Subcutaneous adipose tissue (tissue), 4 donors: ENCODE measurements around the gene AGK. TPM values are rescaled to one million over a fixed set of nuclear protein-coding genes. Genes with fewer than 3 reads are reported as not detected.

Experiments used
- total RNA-seq, 4 donors: library from RNA; depleted of rRNA; stranded (reverse); fragments of >200 nt; gene quantifications; one replicate each; pipeline ENCODE4 v1.1.0, GENCODE V29; 2016
- TF ChIP-seq, protein P1 (sequence below): fragments of 450-650 bp; IDR thresholded peaks from one replicate; pipeline ENCODE4 v1.5.1; 2016; ENCODE audit warnings: low read depth, mild to moderate bottlenecking, control low read depth, antibody characterized with exemption, moderate library complexity

Gene AGK
- total RNA-seq, 4 donors from 2014 or later: 14.3 to 16.6 (median 15.6) TPM

DNA sequence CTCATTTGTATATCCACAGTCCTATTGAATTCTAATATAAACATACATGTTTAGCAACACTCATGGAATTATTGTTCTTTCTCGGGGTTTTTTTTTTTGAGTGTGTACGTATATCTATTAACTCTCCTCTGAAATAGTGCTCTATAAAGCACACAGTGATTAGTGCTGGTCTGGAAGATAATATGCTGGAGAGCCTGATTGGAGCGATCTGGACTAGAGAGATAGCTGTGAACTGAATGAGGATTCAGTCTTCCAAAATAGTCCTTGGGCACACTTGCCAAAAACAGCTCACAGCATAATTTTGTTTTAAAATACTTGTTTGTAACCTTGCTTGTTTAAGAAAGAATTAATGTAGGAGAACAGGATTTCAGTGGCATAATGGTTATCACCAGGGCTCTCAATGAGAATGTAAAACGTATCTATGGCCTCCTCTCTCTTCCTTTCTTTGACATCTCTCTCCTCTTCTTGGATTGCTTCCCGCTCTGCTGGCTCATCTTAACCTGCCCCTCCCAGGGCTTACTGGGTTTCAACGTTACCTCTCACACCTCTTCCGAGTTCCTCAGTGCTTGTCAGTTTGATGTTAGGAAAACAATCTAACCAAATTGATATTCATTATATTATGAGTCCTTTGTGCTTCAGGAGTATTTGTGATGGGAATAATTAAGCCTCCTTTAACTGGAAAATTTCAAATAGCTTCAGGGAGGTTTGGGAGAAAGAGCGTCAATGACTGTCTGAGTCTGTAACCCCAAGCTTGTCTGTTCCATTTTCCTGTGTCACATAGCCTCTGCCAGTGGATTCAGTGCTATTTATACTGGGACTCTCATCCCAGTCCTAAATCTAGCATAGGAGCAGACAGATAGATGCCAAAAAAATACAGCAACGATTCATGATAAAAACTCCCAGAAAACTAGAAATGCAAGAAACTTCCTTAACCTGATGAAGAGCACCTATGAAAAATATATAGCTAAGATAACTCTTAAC lies 16.2 kb upstream of the AGK start:
- TF ChIP-seq, protein P1, sequence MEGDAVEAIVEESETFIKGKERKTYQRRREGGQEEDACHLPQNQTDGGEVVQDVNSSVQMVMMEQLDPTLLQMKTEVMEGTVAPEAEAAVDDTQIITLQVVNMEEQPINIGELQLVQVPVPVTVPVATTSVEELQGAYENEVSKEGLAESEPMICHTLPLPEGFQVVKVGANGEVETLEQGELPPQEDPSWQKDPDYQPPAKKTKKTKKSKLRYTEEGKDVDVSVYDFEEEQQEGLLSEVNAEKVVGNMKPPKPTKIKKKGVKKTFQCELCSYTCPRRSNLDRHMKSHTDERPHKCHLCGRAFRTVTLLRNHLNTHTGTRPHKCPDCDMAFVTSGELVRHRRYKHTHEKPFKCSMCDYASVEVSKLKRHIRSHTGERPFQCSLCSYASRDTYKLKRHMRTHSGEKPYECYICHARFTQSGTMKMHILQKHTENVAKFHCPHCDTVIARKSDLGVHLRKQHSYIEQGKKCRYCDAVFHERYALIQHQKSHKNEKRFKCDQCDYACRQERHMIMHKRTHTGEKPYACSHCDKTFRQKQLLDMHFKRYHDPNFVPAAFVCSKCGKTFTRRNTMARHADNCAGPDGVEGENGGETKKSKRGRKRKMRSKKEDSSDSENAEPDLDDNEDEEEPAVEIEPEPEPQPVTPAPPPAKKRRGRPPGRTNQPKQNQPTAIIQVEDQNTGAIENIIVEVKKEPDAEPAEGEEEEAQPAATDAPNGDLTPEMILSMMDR: no peak

DNA sequence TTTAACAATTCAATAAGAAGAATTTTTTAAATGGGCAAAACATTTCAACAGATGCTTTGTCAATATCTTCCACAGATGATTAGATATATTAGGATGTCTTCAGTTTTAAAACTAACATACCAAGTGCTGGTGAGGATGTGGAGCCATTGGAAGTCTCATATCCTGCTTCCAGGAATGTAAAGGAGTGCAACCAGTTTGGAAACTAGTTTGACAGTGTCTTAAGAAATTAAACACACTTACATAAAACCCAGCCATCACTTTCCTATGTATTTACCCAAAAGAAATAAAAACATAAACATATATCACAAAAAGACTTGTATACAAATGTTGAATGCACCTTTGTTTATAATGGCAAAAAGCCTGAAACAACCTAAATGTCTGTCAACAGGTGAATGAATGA lies 13.3 kb upstream of the AGK start:
- TF ChIP-seq, protein P1: no peak

DNA sequence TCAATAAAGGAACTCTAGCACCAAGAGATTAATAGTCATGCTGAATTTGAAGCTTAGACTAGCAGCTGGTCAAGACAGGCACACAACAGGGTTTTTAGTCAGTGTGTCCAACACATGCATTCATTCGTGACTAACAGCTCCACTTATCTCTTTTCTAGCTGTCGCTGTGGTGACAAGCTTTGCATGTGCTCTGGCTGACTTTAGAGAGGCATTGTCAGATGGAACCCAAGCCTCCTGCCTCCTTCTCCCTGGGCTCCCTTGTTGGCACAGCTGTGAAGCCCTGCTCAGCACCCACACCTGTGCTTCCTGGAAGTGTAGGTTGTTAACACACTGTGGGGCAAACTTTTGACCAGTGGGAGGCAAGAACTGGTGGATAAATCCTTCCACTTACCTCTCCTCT lies 9.8 kb upstream of the AGK start:
- TF ChIP-seq, protein P1: no peak

DNA sequence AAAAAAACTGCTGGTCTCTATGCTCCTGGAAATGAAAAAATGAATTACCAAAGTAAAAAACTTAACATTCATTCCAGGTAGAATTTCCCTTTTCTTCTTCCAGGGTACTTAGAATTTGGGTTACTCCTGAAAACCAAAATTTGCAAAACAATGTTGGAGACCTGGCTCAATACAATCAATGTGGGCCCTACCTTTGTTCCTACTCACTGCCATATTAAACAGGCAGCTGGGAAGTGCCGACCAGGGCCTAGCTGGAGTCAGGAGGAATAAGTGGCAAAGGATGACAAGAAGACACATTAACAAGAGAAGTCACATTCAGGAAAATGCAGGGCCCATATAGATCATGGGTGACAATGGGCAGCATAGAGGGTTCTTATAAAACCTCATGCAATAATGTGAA lies 6.4 kb upstream of the AGK start:
- TF ChIP-seq, protein P1: no peak

DNA sequence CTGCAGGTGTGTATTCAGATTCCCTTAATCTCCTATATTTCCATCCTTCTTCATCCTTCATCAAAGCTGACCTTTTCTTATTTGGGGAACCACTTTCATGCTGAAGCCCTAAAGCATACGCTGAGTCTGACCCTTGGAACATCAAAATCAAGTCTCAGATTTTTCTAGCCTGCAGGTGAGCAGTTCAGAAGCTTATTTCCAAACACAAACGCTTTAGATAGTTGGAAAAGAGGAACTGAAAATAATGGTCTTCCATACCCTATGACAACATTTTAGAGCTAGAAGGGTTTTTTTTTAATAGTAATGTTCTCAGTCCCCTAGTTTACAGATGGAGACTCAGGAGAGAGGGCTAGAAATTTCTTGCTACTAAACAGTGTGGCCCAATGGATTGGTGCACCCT lies 1.6 kb upstream of the AGK start:
- TF ChIP-seq, protein P1: no peak

DNA sequence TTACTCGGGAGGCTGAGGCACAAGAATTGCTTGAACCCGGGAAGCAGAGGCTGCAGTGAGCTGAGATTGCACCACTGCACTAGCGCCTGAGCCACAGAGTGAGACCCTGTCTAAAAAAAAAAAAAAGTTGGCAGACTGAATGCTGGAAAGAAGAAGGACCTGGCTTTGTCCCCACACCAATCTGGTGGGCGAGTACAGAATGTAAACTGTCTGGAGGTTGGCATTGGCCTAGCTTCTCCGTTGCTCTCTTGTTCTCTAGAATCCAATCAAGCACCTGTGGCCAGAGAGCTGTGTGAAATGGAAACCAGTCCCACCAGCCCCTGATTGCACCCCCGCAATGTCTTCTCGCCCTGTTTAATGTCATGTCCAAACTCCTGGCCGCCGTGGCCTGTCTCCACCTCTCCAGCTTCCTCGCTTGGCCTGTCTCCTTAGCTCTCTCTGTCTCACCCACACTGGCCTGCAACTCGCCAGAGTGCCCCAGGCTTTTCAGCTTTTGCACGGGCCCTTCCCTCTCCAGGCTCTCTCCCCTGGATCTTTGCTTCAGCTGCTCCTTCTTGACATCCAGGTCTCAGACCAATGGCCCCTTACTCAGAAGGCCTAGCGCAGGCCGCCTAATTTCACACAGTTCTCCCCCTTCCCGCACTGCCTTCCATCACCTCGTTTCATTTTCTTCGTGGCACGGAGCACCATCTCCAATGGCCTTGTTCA lies 670 bp upstream of the AGK start:
- TF ChIP-seq, protein P1: no peak

DNA sequence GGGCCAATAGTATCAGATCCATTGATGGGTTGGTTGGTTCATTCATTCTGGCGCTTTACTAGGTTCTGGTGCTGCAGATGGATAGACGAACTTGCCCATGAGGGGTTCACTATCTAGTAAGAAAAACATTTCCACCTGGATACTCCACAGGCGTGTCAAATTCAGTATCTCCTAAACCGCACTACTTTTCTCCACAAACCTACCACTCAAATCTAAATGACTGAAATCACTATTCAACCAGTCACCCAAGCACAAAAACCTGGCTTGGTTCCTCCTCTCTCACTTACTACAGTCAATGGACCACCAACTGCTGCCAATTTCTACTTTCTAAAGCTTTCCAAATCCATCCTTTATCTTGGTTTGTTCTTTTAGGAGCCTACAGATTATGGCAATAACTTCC lies 572 bp downstream of the AGK start:
- TF ChIP-seq, protein P1: no peak
